Heart left ventricle (tissue), 13 donors: ENCODE results near the gene SLC6A9.

Experiments
- POLR2A ChIP-seq, 2 donors: fragments of 450-650 bp; IDR thresholded peaks; one replicate each; pipeline ENCODE4 v1.6.1; 2017; ENCODE audit warnings: antibody characterized with exemption in 2 of 2, mild to moderate bottlenecking in 2 of 2, moderate library complexity in 2 of 2
- TF ChIP-seq, protein P1 (sequence below), 12 donors: fragments of 200-600 bp; sonication (generic) in 4 of 12; IDR thresholded peaks; one replicate each; pipeline versions ENCODE4 v1.5.0 to v1.8.0; 2018 to 2022; ENCODE audit warnings: antibody characterized with exemption in 12 of 12, mild to moderate bottlenecking in 5 of 12
- donor health status: ischemic (EF 13 %, LVEDD 7.1; RV severe dilation, severe dysfunction).
- donor health status: DM: no; HTN: yes; CAD: no.
- donor health status: DM: no; HTN: no; CAD: no.
- donor health status: ischemic (EF 25% LVEDD 6.9; RV normal size, moderate dysfunction).
- donor health status: ischemic (EF 25% LVEDD 5.7; RV mildly dilated, moderate dysfunction).
- donor health status: ischemic (EF 35%, LVEDD 5.7; RV mildly dilated, moderate dysfunction).
- donor health status: nonischemic (EF 11% LVEDD 7.7; RV severe dilation, severe dysfunction).
- donor health status: DM: yes; HTN: yes; CAD: no.
- donor health status: PGD.
- donor health status: ischemic (EF 29% LVEDD 5.4; RV normal size, mild dysfunction).
- donor health status: nonischemic (EF 23%, LVEDD 6.1; RV moderate dilation, normal function).

- TF ChIP-seq POLR2A (IDR thresholded peaks at IDR 0.05): no peak
- TF ChIP-seq, protein P1, sequence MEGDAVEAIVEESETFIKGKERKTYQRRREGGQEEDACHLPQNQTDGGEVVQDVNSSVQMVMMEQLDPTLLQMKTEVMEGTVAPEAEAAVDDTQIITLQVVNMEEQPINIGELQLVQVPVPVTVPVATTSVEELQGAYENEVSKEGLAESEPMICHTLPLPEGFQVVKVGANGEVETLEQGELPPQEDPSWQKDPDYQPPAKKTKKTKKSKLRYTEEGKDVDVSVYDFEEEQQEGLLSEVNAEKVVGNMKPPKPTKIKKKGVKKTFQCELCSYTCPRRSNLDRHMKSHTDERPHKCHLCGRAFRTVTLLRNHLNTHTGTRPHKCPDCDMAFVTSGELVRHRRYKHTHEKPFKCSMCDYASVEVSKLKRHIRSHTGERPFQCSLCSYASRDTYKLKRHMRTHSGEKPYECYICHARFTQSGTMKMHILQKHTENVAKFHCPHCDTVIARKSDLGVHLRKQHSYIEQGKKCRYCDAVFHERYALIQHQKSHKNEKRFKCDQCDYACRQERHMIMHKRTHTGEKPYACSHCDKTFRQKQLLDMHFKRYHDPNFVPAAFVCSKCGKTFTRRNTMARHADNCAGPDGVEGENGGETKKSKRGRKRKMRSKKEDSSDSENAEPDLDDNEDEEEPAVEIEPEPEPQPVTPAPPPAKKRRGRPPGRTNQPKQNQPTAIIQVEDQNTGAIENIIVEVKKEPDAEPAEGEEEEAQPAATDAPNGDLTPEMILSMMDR (IDR thresholded peaks at IDR 0.05): no peak
Measured at GRCh38 chr1:43982241-43982640, 49.0 kb downstream of the SLC6A9 start.
